ENCODE results near the gene SNX8.

The SNX8 gene

DNA sequence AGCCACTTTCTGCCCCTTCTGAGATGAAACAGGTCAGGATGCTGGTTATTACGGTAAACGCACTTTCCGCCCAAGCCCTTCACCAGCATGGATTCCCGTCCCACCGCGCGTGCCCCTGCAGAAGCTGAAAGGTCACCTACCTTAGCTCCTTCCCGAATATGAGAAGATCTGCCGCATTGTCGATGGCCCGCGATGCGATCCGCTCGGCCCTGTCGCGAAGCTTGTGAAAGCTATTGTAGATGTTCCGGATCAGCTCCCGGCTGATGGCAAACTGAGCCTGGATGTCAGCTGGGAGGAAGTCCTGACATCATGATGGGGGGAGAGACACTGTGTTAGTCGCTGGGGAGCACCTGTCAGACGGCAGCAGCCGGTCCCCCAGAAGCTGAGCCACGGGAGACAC, 50.1 kb downstream of the SNX8 start:
- no peak for DNase-seq (ENCODE audit: low read depth in 2 of 2)

DNA sequence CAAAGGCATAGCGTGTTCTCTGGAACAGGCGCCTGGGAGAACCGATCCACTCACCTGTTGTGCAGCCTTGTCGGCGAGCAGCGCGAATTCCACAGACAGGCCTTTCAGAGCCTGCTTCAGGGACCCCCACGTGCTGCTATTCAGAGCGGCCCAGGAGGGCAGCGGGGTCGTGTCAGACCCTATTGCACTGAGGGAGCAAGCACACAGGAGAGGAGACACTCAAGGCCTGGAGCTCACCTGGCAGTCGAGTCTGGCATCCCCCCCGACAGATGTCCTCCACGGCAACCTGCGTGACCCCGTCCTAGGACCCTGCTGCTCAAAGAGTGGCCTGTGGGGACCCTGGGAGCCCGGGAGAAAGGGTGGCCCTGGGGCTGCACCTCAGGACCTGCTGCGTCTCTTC, 51.1 kb downstream of the SNX8 start:
- no peak for DNase-seq (ENCODE audit: low read depth in 2 of 2)

DNA sequence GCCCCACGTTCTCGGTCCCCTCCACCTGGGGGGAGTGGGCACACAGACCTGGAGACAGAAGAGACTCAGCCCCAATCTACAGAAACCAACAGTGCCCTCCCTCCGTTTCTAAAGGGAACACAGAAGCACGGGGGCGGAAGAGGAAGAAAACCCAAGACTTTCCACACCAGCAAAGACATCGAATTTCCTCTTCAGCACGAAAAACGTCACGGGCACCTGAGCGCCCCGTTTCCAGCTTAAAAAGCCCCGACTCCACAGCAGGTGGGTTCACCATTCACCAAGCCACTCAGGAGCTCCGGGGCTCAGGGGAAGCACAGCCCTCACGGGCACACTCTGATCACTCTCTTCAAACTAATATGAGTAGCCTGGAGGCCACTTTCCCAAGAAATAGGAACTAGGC, 52.6 kb downstream of the SNX8 start:
- peak in 1 of 2 donors; percentile 21 for DNase-seq (ENCODE audit: low read depth in 2 of 2)

DNA sequence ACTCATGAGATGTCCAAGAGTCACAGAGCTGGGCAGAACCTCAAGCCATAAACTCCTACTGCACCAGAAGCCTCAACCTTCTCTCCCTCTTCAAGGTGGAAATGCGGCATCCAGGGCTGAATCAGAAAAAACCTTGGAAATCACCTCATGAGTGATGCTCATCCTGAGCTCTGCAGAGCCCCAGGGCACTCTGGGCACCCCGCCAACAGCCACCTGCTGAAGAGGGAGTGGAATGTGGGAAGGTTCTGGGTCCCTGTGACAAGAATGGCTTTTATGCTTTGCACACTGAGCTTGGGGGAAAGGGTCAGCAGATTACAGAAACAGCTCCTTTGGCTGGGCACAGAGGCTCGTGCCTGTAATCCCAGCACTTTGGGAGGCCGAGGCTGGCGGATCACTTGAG, 53.4 kb downstream of the SNX8 start:
- DNase-seq (ENCODE audit: low read depth in 2 of 2): no peak

DNA sequence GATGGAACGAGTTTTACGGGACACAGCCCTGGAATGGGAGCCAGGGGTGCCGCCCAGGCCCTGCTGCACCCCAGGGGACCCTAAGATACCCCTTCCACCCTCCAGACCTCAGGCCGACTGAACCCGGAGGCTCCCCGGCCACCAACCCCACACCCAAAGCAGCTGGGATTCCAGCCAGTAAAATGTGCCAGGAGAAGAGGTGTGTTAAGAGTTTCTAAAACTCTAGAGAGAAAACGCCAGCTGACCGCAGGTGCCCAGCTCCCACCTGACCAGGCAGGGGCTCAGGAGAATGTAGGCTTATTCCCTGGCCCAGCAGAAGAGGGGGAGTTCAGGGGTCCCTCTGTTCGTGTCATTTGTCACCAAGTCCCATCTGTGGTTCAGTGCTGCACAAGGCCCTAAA, 54.8 kb downstream of the SNX8 start:
- no peak for DNase-seq (ENCODE audit: low read depth in 2 of 2)

- no peak for DNase-seq (ENCODE audit: low read depth in 2 of 2)
Measured at GRCh38 chr7:2258661-2259365, 55.4 kb downstream of the SNX8 start.

GRCh38 chr7:2257651-2258050, 56.6 kb downstream of the SNX8 start:
- no peak for DNase-seq (ENCODE audit: low read depth in 2 of 2)

- no peak for DNase-seq (ENCODE audit: low read depth in 2 of 2)
Measured at GRCh38 chr7:2257046-2257551, 57.1 kb downstream of the SNX8 start.

DNA sequence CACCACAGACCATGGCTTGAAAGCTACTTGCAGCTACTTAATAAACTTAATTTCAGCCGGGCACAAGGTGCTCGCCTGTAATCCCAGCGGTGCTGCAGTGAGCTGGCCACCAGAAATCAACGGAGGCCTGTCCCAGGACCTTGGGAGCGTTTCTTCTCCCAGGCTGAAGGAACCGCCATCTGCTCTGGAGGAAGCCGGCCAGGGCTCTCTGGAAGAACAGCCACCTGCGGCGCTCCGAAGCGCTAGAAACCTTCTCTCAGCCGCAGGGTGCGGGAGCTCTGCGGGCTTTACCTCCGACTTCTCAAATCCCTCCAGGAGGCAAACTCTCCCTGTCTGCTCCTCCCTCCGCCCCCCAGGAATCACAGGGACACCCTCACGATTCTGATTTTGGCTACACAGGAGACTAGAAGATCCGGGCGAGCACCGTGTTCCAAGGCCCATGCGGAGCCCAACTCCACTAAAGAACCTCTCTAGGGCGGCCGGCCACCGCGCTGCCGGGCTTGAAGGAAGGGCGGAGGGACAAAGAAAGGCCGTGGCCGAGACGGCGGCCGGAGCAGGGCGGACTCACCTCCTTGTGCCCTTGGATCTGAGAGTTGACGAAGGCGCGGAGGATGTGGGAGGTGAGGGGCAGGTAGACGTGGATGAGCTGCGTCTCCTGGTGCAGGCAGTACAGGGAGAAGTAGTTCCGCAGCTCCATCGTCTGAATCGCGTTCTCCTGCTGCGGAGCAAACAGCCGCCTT, 57.8 kb downstream of the SNX8 start:
- DNase-seq (ENCODE audit: low read depth in 2 of 2): no peak

DNA sequence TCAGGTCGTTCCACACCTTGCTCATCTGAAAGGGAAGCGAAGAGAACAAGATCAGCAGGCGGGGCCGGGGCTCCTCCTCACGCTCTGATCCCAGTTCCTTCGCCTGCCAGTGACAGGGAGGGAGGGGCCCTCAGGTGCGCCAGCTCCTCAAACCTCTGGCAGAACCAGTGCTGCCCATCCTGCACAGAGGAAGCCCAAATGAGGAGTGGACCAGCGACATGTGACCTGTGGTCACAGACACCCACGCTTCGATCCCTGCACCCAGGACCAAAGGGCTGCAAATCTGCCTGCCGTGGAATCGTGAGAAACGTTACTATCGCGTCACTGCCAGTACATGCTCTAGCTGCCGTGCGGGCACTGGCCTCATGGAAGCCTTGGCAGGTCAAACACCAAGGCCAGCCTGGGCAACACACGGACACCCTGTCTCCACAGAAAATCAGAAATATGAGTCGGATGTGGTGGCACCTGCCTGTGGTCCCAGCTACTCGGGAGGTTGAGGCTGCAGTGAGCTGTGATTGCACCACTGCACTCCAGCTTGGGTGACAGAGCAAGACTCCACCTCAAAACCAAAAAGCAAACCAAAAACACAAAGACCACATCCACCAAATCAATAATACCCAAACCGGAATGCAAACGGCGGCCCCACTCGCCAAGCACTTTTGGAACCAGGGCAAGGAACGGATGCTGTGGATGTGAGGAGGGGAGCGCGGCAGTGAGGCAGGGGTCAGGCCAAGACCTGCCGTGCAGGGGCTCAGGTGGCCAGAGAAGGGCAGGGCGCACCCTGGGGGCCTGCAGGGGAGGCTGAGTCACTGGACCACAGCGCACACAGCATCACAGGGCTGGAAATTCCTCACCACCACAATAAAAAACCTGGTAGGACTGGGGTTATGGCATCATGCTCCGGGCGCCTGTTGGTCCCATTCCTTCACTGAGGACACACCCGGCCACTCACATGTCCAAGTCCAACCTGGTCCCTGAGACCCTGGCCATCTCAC, 58.8 kb downstream of the SNX8 start:
- no peak for DNase-seq (ENCODE audit: low read depth in 2 of 2)

- DNase-seq (ENCODE audit: low read depth in 2 of 2): no peak
Measured at GRCh38 chr7:2254429-2255144, 59.7 kb downstream of the SNX8 start.

DNA sequence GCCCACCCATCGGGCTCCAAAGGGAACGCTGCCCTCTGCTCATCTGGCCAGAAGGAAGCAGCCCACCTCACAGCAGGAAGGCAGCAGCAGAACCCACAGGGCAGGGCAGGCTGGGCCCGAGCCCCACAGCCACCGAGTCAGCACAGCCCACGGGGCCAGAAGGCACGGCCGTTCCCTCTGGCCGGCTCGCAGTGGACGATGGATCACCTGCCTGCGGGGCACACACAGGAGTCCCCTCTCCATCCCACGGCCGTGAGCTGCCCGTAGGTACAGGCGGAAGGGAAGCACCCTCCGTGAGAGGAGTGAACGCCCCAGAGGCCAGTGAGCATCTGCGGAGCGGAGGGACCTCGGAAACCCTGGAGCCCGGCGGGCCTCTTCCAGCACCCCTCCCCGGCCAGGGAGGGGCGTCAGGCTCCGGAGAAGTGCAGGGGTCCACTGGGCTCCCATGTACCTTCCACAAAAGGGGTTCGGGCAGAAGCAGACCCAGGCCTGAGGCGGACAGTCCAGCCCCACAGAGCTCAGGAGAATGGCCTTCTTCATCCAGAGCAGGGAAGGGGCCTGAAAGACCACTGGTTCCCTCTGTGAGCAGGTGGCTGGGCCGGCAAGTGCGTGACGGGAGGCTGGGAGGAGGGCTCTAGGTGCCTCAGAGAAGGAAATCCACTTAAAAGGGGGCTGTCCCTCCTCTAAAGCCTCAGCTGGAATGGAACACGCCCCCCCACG, 60.6 kb downstream of the SNX8 start:
- no peak for DNase-seq (ENCODE audit: low read depth in 2 of 2)

DNA sequence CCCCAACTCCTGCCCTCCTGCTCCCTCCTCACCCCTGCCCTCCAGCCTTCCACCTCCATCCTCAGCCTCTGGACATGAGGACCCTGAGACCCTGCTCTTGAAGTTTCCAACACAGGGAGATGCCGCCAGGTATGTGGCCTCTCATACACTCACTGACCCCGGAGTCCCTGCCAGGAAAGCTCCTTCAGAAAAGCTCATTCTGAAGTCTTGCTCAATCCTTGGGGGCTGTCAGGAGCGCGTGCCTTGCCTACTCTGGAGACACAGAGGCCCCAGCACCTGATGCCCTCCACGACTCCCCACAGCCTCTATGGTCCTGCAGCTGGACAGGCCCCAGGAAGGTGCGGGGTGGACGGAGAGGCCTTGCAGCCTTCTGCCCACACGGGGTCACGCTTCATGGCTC, 61.2 kb downstream of the SNX8 start:
- DNase-seq (ENCODE audit: low read depth in 2 of 2): no peak

- no peak for DNase-seq (ENCODE audit: low read depth in 2 of 2)
Measured at GRCh38 chr7:2251841-2252771, 62.1 kb downstream of the SNX8 start.

- no peak for DNase-seq (ENCODE audit: low read depth in 2 of 2)
Measured at GRCh38 chr7:2251381-2251780, 62.9 kb downstream of the SNX8 start.

DNA sequence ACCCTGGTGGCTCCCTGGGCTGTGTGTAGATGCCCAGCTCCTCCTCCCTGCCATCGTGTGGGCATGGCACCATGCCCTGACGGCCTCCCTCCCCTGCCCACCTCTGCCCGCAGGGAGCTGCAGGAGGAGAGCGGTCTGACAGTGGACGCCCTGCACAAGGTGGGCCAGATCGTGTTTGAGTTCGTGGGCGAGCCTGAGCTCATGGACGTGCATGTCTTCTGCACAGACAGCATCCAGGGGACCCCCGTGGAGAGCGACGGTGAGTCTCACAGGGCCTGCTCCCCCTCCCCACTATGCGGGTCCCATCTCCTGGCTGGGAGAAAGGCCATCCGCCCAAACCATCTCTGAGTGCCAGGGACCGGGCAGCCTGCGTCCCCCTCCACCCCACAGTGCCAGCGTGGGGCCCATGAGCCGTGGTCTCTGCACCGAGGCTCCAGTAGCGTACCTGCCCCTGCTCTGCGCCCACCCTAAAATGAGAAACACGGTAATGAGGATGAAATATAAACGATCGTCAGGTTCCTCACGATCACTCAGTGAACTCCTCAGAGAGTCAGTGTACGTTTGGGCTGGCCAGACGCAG, 64.4 kb downstream of the SNX8 start:
- no peak for DNase-seq (ENCODE audit: low read depth in 2 of 2)

DNA sequence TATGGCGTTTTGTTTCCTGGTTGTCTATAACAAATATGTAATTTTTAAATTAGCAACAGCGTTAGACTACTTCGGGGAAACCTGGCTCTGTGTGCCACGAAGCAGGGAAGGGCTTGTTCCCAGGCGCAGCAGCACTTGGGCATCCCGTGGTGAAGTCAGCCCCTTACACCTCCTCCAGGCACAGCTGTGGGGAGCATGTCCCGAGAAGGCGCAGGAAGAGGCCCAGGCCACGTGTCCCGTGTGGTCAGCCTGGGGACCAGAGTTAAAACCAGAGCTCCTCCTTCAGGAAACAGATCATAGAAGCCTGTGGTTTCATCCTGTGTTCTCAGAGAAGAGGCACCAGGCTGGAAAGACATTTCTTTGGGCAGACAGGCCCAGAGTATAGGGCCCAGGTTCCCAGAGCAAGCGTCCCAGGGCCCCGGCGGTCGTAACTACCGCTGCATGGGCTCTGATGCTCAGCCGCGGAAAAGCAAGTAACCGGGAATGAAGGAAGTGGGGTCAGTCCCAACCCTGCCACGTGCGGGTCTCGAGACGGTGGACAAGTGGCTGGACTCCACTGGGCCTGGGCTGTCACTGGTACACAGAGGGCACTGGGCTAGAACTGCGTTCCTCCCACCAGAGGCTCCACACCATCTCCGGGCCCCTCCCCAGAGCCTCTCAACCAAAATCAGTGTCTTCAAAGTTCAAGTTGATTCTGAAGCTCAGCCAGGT, 65.1 kb downstream of the SNX8 start:
- DNase-seq (ENCODE audit: low read depth in 2 of 2): no peak

DNA sequence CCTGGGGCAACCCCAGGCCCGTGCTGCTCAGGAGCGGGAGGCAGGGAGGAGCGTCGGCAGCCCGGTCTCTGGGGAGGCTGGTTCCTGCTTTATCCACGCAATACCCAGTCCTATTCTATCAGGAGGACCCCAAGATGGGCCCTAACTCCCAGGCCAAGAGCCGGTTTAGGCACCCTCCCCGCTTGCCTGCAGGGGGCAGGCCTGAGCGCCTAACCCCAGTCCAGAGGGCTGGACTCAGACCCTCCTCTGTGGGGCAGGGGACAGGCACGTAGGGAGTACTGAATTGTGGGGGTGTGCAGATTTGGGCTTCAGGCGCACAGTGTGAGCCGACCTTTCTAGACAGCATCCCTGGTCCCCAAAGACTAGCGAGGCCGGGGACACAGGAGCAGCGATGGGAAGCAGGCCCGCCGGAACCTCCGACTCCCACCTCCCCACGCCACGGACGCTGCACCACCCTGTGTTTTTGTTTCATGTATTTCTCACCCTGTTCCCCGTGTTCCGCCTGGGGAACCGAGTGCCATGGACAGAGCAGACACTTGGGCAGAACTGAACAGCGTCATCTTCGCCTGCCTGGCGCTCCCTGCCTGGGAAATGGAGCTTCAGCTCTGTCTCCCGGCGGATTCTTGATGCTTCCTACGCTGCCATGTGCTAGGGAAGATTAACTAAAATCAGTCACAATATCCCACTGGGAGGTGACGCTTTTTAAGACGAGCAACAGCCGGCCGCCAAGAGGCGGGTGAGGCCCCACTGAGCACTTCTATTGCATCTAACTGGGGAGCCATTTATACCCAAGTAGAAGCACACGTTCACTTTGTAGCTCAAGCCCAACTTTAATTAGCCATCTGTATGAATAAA, 66.9 kb downstream of the SNX8 start:
- DNase-seq (ENCODE audit: low read depth in 2 of 2): no peak

All from stimulated activated CD8-positive, alpha-beta memory T cell treated with anti-CD3 and anti-CD28 coated beads, Interleukin-15, amount 100 ng/mL, for 4 hours (primary cell).